GM23338 (cell line): ENCODE results near the gene OPRD1. TPM values are rescaled to one million over a fixed set of nuclear protein-coding genes. Genes with fewer than 3 reads are reported as not detected.
A peak's percentile ranks its signal among the peaks of the same experiment; 100 is the strongest.

Source experiments
- ATAC-seq: fragments of 200-7000 bp; cut with Tn5 transposase; 3 replicates; pipeline ENCODE4 v1.9.1; 2020
- DNase-seq: peaks from one replicate; pipeline ENCODE4 v3.0.0-alpha.2; 2015; ENCODE audit warnings: low spot score
- H2AFZ ChIP-seq: fragments of 200-600 bp; sonication (generic); 2 replicates; pipeline ENCODE4 v1.8.0; 2016; ENCODE audit warnings: antibody characterized with exemption, mild to moderate bottlenecking, moderate library complexity
- H3F3A ChIP-seq: fragments of 200-600 bp; sonication (generic); replicated peaks from 2 replicates; pipeline ENCODE4 v1.8.0; 2017; ENCODE audit warnings: antibody characterized with exemption, mixed run types, low read depth
- H3K27ac ChIP-seq: fragments of 200-600 bp; sonication (generic); 2 replicates; pipeline ENCODE4 v1.6.1; 2016; ENCODE audit warnings: low read depth
- H3K27me3 ChIP-seq: fragments of 200-600 bp; sonication (generic); 2 replicates; pipeline ENCODE4 v1.8.0; 2016; ENCODE audit warnings: mild to moderate bottlenecking, mixed run types, moderate library complexity; ENCODE audit not compliant: insufficient read depth
- H3K36me3 ChIP-seq: fragments of 200-600 bp; sonication (generic); 2 replicates; pipeline ENCODE4 v1.8.0; 2016; ENCODE audit warnings: mild to moderate bottlenecking; ENCODE audit not compliant: insufficient read depth
- H3K4me1 ChIP-seq: fragments of 200-600 bp; sonication (generic); 2 replicates; pipeline ENCODE4 v1.8.0; 2016; ENCODE audit warnings: mild to moderate bottlenecking, moderate library complexity; ENCODE audit not compliant: insufficient read depth
- H3K4me2 ChIP-seq: fragments of 200-600 bp; sonication (generic); 2 replicates; pipeline ENCODE4 v1.7.1; 2017; ENCODE audit warnings: mixed run types
- H3K4me3 ChIP-seq: fragments of 200-600 bp; sonication (generic); 2 replicates; pipeline ENCODE4 v1.6.1; 2016; ENCODE audit warnings: mixed run types
- H3K79me2 ChIP-seq: fragments of 200-600 bp; sonication (generic); replicated peaks from 2 replicates; pipeline ENCODE4 v1.8.0; 2017; ENCODE audit warnings: mild to moderate bottlenecking; ENCODE audit not compliant: insufficient read depth
- H3K9me2 ChIP-seq: fragments of 200-600 bp; sonication (generic); 2 replicates; pipeline ENCODE4 v1.8.0; 2017; ENCODE audit not compliant: insufficient read depth
- H4K20me1 ChIP-seq: fragments of 200-600 bp; sonication (generic); replicated peaks from 2 replicates; pipeline ENCODE4 v1.8.0; 2017; ENCODE audit warnings: mild to moderate bottlenecking; ENCODE audit not compliant: insufficient read depth
- H3K27ac Mint-ChIP-seq: 2 replicates; pipeline ENCODE4 v1.8.0; 2020; ENCODE audit warnings: inconsistent platforms, mild to moderate bottlenecking, moderate library complexity, mixed read lengths
- H3K27me3 Mint-ChIP-seq: 3 replicates; pipeline ENCODE4 v1.8.0; 2022; ENCODE audit warnings: low read depth, mild to moderate bottlenecking, moderate library complexity, mixed read lengths, inconsistent platforms; ENCODE audit not compliant: insufficient read depth, poor library complexity
- H3K36me3 Mint-ChIP-seq: 3 replicates; pipeline ENCODE4 v1.8.0; 2021; ENCODE audit warnings: low read depth, mild to moderate bottlenecking, inconsistent platforms, moderate library complexity, mixed read lengths
- H3K4me1 Mint-ChIP-seq: 3 replicates; pipeline ENCODE4 v1.8.0; 2020; ENCODE audit warnings: mild to moderate bottlenecking, inconsistent platforms, mixed read lengths
- H3K4me3 Mint-ChIP-seq: 3 replicates; pipeline ENCODE4 v1.8.0; 2021; ENCODE audit warnings: moderate library complexity, mild to moderate bottlenecking, inconsistent platforms, mixed read lengths
- H3K9me3 Mint-ChIP-seq: 3 replicates; pipeline ENCODE4 v1.8.0; 2020; ENCODE audit warnings: moderate library complexity, mild to moderate bottlenecking, inconsistent platforms, mixed read lengths
- CREB1 ChIP-seq: fragments of 250-450 bp; sonication (Bioruptor Pico); IDR thresholded peaks from 2 replicates; pipeline ENCODE4 v1.5.0; 2020; ENCODE audit warnings: low read depth, mild to moderate bottlenecking, moderate library complexity
- EZH2 ChIP-seq: fragments of 200-600 bp; sonication (generic); IDR thresholded peaks from one replicate; pipeline ENCODE4 v1.8.0; 2017; ENCODE audit warnings: antibody characterized with exemption, mild to moderate bottlenecking, low read depth; ENCODE audit not compliant: unreplicated experiment
- EZH2phosphoT487 ChIP-seq: fragments of 200-600 bp; sonication (generic); IDR thresholded peaks from one replicate; pipeline ENCODE4 v1.8.1; 2018; ENCODE audit warnings: antibody characterized with exemption; ENCODE audit not compliant: unreplicated experiment
- JUNB ChIP-seq: IDR thresholded peaks from one replicate; pipeline ENCODE4 v1.6.1; 2016; ENCODE audit warnings: antibody characterized with exemption; ENCODE audit not compliant: unreplicated experiment
- NANOG ChIP-seq: IDR thresholded peaks from 2 replicates; pipeline ENCODE4 v1.6.1; 2016; ENCODE audit warnings: antibody characterized with exemption, borderline replicate concordance
- POLR2AphosphoS5 ChIP-seq: IDR thresholded peaks from 2 replicates; pipeline ENCODE4 v1.6.1; 2016; ENCODE audit warnings: antibody characterized with exemption, low read depth
- REST ChIP-seq: IDR thresholded peaks from one replicate; pipeline ENCODE4 v1.6.1; 2018; ENCODE audit warnings: antibody characterized with exemption; ENCODE audit not compliant: unreplicated experiment
- ZNF114 ChIP-seq: fragments of 250-450 bp; sonication (Bioruptor Pico); IDR thresholded peaks from 2 replicates; pipeline ENCODE4 v1.5.0; 2020; ENCODE audit warnings: mild to moderate bottlenecking, moderate library complexity
- ZNF331 ChIP-seq: fragments of 250-450 bp; sonication (Bioruptor Pico); IDR thresholded peaks from 2 replicates; pipeline ENCODE4 v1.5.0; 2020; ENCODE audit warnings: low read depth, mild to moderate bottlenecking, moderate library complexity
- ZNF462 ChIP-seq: fragments of 250-450 bp; sonication (Bioruptor Pico); IDR thresholded peaks from 2 replicates; pipeline ENCODE4 v1.5.0; 2020; ENCODE audit warnings: mild to moderate bottlenecking, moderate library complexity
- polyA plus RNA-seq: library from polyadenylated mRNA; unstranded; fragments of >200 nt; fragmentation: Nextera tagmentation; extraction: Ambion mirVana; gene quantifications from 2 replicates; pipeline ENCODE4 v1.2.1, GENCODE V29; 2016
- total RNA-seq: library from RNA; depleted of rRNA; stranded (reverse); fragments of >200 nt; shearing (Covaris generic); gene quantifications from 2 replicates; pipeline ENCODE4 v1.2.3, GENCODE V29; 2014
- TF ChIP-seq, protein P1 (sequence below), 2 experiments: fragments of 200-600 bp in 1 of 2; sonication (generic) in 1 of 2; conservative IDR thresholded peaks; 2 replicates each; pipeline versions ENCODE4 v1.5.1 to v1.6.1; 2016 to 2017; ENCODE audit warnings: antibody characterized with exemption in 2 of 2, low read depth in 2 of 2, mild to moderate bottlenecking in 2 of 2, moderate library complexity in 1 of 2
- TF ChIP-seq, protein P2 (sequence below): IDR thresholded peaks from 2 replicates; pipeline ENCODE4 v1.6.1; 2016; ENCODE audit warnings: antibody characterized with exemption

Gene OPRD1
- total and polyA plus RNA-seq, 2 experiments from 2014 or later = 0.55 to 2.3 TPM

DNA sequence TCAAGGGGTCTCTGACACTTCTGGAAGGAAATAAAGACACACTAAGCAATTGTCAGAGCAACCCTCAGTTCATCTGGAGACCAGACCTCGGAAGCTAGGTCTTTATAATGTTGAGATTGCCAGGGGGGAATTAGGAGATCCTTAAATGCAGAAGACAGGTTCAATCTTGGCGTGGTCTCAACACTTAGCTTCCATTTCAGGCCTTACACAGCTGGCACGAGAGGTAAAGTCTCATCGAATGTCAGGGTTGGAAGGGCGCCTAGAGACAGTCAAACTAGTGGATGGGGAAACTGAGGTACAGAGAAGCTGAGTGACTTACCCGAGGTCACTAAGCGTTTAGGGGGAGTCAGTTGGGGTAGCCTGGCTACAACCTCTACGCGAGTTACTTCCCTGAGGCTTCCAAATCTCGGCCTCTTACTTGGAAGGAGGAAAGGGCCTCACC, 101.8 kb downstream of the OPRD1 start:
- Mint-ChIP-seq H3K27ac (peak overlapping the region; percentile 63; the same call in 1 of the 2 replicates), H3K9me3 (no peaks in the 10 kb centered on the region), H3K36me3 (no peaks in the 10 kb centered on the region; the same call in 2 of the 3 replicates), H3K27me3 (peaks cover 6% of the 10 kb centered on the region), H3K4me1 (peaks cover 24% of the 10 kb centered on the region), H3K4me3 (peak overlapping the region; percentile 68)
- H3K79me2 ChIP-seq = peaks cover 34% of the 10 kb centered on the region
- H3K4me2 ChIP-seq = peak overlapping the region; percentile 73
- H2AFZ ChIP-seq = peak overlapping the region; percentile 96
- no peaks in the 10 kb centered on the region for H3K9me2 ChIP-seq
- DNase-seq = no peak
- ATAC-seq = no peak
- peaks cover 21% of the 10 kb centered on the region for H3K4me1 ChIP-seq
- H3K36me3 ChIP-seq = no peaks in the 10 kb centered on the region
- H4K20me1 ChIP-seq = peaks cover 19% of the 10 kb centered on the region; the same call in 1 of the 2 replicates
- H3K4me3 ChIP-seq = peak overlapping the region; percentile 47
- TF ChIP-seq, protein P1, sequence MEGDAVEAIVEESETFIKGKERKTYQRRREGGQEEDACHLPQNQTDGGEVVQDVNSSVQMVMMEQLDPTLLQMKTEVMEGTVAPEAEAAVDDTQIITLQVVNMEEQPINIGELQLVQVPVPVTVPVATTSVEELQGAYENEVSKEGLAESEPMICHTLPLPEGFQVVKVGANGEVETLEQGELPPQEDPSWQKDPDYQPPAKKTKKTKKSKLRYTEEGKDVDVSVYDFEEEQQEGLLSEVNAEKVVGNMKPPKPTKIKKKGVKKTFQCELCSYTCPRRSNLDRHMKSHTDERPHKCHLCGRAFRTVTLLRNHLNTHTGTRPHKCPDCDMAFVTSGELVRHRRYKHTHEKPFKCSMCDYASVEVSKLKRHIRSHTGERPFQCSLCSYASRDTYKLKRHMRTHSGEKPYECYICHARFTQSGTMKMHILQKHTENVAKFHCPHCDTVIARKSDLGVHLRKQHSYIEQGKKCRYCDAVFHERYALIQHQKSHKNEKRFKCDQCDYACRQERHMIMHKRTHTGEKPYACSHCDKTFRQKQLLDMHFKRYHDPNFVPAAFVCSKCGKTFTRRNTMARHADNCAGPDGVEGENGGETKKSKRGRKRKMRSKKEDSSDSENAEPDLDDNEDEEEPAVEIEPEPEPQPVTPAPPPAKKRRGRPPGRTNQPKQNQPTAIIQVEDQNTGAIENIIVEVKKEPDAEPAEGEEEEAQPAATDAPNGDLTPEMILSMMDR (conservative IDR thresholded peaks at IDR 0.05; ENCODE audit: low read depth in 2 of 2) = no peak
- TF ChIP-seq REST (no peak), ZNF462 (CRISPR knock-in tag) (no peak), ZNF114 (CRISPR knock-in tag) (no peak), NANOG (no peak), JUNB (no peak), POLR2AphosphoS5 (no peak), CREB1 (no peak), EZH2phosphoT487 (no peak), EZH2 (no peak), ZNF331 (CRISPR knock-in tag) (no peak)
- TF ChIP-seq, protein P2, sequence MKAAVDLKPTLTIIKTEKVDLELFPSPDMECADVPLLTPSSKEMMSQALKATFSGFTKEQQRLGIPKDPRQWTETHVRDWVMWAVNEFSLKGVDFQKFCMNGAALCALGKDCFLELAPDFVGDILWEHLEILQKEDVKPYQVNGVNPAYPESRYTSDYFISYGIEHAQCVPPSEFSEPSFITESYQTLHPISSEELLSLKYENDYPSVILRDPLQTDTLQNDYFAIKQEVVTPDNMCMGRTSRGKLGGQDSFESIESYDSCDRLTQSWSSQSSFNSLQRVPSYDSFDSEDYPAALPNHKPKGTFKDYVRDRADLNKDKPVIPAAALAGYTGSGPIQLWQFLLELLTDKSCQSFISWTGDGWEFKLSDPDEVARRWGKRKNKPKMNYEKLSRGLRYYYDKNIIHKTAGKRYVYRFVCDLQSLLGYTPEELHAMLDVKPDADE = no peak
- H3K27ac ChIP-seq = no peak overlapping the region
- H3F3A ChIP-seq = no peaks in the 10 kb centered on the region
- peaks cover 3% of the 10 kb centered on the region; the same call in 1 of the 2 replicates for H3K27me3 ChIP-seq
